Left renal cortex interstitium (tissue), 4 donors: Measurements from ENCODE around the gene SLC51A. TPM values are rescaled to one million over a fixed set of nuclear protein-coding genes. Genes with fewer than 3 reads are reported as not detected.
"Not testable (repeated sequence)": the region's sequence is repeated elsewhere in the genome, so short reads cannot be mapped to it uniquely, and the experiment has no call there.

ENCODE experiments used
- DNase-seq, 4 donors: peaks; one replicate each; pipeline ENCODE4 v3.0.0-alpha.2; 2013; ENCODE audit warnings: low read depth in 4 of 4, low spot score in 2 of 4, missing footprints in 1 of 4
- polyA plus RNA-seq, 4 donors: library from polyadenylated mRNA; unstranded; fragments of 120-200 nt; gene quantifications; one replicate each; pipeline ENCODE4 v1.2.1, GENCODE V29; 2013; ENCODE audit not compliant: insufficient read length in 4 of 4

The SLC51A gene
- polyA plus RNA-seq, 4 donors: 7.9 to 18.0 (median 12.0) TPM

DNA sequence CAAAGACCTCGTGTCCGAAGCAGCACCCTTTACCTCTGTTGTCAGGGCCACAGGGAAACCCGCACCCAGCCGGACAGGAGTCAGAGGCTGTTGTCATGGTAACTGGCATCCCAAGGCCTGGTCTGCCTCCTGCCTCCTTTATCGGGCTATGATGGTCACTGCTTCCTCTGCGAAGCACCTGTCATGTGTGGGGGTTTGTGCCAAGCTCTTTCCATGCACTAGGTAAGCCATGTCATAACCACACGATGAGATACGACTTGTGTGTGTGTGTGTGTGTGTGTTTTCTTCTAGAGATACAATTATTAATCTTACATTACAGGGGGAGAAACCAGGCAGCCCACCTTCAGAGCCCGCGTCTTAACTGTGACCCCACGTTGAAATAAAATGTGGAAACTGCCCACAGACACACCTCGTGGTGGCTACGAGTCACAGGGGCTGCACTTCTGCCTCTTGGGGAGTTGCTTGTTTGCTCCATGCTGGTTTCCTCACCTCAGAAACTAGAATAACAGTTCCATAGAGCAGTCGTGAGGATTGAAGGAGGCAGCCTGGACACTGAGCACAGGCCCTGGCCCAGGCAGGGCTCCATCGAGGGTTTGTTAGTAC lies 23.1 kb upstream of the SLC51A start:
- no peak for DNase-seq

GRCh38 chr3:196193736-196194541 lies 22.4 kb upstream of the SLC51A start:
- no peak for DNase-seq

- no peak for DNase-seq
These were observed 21.8 kb upstream of the SLC51A start for GRCh38 chr3:196194542-196194915.

DNA sequence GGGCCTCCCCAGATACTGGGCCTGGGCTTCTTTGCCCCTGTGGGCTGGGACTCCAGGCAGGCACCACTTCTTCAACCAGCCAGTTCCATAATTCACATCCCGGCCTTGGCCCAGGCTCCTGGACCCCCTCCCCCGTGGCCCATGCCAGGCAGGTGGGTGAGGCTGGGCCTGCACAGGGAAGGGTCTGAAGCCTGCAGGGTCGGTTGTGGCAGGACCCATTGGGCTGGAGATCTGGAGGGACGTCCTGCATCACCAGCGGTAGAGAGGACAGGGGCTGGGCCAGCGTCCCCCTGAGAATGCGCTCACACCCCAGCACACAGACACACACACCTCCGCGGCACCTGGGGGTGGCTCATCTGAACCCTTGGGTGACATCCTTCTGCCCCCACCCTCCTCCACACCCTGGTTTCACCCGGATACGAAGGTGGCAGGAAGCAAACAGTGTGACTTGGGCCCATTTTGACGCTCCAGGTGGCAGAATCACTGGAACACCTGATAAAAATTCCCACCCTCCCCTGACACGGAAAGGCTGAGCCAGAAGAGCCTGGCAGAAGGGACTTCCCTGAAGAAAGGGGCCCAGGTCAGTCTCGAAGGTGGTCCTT lies 20.6 kb upstream of the SLC51A start:
- no peak for DNase-seq

DNA sequence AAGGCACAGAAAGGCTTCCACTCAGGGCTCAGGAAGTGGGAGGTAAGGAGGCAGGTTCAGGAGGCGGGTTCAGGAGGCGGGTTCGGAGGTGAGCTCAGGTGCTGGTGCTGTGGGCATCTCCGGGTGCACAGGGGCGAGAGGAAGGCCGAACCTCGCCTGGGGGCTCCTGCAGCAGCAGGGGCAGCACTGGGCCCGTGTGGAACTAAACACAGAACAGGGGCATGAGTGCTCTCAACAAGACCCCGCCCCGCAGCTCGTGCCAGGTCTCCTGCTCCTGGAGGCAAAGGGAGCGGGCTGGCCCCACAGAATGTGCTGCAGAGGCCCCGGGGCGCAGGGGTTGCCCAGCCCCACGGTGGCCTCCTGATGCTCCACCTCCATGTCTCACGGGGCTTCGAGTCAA lies 18.8 kb upstream of the SLC51A start:
- DNase-seq: no peak

DNA sequence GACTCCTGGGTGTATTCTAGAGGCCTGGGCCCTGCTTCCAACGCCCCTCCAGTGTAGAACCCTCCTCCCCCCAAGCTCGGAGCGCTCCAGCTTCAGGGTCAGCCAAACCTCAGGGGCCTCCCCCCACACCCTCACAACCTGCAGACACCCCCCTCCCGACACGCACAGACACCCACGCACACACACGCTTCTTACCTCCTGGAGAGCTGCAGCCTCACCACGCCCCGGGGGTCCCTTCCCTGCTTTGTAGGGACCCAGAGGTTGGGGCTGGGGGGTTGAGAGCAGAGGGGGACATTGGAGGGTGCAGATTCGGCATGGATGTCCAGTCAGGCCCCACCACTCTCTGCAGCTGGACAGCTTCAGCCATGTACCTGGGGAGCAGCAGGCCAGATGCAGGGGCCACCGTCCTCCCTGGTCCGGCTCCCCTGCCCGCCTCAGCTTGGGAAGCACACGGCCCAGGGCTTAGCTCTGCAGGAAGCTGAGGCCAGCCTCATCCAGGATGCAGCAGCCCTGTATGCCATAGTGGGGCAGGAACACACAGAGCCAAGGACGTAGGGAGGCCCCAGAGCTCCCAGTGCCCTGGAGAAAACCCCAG lies 18.2 kb upstream of the SLC51A start:
- no peak for DNase-seq

DNA sequence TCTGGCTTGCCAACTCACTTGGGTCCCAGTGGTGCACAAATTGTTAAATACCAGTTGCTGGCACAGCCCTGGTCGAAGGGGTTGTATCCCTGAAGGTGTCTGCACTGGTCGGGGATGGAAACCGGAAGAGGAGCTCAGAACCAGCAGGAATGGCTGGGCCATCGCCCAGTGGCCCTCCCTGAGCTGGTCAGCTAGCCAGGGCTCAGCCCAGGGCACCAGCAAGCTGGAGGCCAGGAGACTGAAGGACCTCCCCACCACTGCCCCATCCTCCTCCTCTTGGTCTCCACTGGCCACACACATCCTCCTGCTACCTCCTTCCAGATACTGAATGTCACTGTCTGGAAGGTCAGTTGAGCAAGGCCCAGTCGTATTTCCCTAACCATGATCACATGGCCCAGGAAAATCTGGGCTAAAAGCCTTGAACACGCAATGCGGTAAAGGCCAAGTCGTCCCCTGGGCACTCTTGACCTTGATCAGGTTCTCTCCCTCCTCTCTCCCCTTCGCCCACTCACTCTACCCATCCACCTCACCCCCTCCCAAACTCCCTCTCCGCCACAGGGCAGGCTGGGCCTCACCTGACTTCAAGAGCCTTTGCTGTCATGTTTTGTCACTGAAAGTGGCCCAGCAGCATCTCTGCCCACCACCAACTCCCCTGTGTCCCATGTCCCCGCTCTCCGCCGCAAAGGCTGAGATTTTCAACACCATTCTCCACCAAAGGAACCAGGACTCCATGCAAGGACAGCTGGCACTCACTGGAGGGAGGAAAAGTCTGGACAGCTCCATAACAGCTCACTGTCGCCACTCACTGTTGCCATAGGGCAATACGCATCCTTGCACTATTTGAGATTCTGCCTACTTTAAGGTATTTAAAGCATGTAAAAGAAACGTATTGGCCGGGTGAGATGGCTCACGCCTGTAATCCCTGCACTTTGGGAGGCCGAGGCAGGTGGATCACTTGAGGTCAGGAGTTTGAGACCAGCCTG lies 17.3 kb upstream of the SLC51A start:
- no peak for DNase-seq

DNA sequence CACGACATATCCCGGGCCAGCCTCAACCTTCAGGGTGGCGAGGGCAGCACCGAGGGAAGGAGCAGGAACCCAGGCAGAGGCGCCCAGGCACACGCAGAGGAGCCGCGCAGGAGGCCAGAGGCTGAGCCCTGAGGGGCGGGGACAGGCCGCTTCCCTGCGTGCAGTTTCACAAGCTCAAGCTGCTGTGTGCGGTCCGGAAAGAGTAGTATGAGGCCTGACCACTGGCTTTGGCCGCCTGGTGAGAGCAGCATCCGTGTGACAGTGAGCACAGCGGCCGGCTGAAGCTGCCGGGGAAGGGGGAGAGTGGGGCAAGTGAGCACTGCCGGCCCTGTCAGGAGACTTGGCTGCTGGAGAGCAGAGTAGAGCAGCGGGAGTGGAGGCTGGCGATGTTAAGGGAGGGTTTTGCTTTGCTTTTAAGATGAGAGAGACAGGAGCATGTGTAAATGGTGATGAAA lies 13.8 kb upstream of the SLC51A start:
- DNase-seq: no peak

- DNase-seq: no peak
These were observed 12.5 kb upstream of the SLC51A start for GRCh38 chr3:196203846-196204245.

- not testable (repeated sequence) for DNase-seq
These were observed 10.7 kb upstream of the SLC51A start for GRCh38 chr3:196205442-196206205.

GRCh38 chr3:196207159-196207832 lies 9.0 kb upstream of the SLC51A start:
- no peak for DNase-seq

DNA sequence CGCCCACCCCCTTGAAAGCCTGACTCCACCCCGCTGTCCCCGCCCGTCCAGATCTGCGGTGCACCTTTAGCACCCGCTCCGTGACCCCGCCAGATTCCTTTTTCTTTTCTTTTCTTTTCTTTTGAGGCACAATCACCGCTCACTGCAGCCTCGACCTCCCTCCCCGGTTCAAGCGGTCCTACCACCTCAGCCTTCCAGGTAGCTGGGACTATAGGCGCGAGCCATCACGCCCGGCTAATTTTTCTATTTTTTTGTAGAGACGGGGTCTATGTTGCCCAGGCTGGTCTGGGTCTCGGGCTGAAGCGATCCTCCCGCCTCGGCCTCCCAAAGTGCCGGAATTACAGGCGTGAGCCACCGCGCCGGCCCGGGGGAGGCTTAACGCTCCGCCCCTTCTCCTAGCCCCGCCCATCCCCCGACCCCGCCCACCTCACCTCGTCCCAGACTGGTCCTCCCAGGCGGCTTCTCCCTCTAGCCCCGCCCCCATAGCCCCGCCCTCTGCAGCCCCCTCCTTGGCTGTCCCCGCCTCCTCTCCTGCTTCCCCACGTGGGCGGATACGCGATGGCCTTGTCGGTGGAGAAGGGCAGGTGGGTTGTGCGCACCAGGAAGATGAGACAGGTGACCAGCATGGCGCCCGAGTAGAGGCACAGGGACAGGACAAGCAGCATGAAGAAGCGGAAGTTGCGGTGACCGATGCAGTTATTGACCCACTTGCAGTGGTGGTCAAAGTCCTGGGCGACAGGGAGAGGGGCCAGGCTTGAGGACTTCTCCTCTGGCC lies 8.3 kb upstream of the SLC51A start:
- no peak for DNase-seq

- no peak for DNase-seq
These were observed 7.2 kb upstream of the SLC51A start for GRCh38 chr3:196208942-196209695.

GRCh38 chr3:196209944-196210672 lies 6.2 kb upstream of the SLC51A start:
- not testable (repeated sequence) for DNase-seq

DNA sequence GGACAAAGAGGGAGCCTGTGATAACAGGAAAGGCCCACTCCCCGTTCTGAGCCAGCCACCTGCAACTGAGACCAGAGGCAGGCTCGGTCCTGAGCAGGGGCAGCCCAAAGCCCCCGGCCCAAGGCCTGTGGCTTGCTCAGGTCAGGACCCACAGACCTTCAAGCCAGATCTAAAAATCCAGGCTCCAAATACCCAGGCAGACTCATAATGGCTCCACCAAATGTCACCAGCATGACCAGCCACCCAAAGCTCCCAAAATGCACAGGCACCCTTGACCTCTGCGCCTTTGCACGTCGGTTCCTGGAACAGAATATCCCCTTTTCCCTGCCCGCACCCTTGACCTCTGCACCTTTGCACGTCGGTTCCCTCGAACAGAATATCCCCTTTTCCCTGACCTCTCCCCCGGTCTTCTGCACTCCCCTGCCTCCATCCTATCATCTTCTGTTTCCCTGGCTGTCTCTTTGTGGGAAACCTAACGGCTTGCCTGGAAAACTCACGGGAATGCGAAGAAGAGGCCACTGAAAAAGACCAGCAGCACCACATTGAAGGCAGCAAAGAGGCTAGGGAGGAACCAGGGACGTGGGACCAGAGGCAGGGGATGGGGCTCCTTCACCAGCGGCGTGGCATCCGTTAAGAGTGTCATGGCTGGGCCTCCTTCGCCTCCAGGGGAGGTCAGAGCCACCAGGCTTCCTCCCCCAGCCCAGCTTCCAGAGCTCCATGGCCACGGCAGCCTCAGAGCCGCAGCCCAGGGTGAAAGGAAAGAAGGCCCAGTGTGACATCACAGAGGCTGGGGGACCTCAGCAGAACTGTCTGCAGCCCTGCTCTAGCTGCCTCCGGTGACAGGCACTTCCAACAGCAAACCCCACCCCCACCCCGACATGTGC lies 5.4 kb upstream of the SLC51A start, which contains the start of gene ZDHHC19:
ZDHHC19 (minus strand) TSS at position 728 of the 884 bp plus-strand sequence; CDS start at position 643, 85 bp downstream.
- no peak for DNase-seq
